Parathyroid adenoma (tissue), 2 donors: ENCODE measurements around the gene KRTAP2-1.

ENCODE experiments used
- H2AFZ ChIP-seq: fragments of 300-600 bp; sonication (generic); one replicate; pipeline ENCODE4 v1.7.0; 2017; ENCODE audit warnings: antibody characterized with exemption, mild to moderate bottlenecking
- H3K27ac ChIP-seq: fragments of 300-600 bp; sonication (generic); one replicate; pipeline ENCODE4 v1.7.0; 2017
- H3K27me3 ChIP-seq: fragments of 300-600 bp; sonication (generic); one replicate; pipeline ENCODE4 v1.7.0; 2017; ENCODE audit warnings: low read length; ENCODE audit not compliant: control insufficient read depth, insufficient read depth
- H3K36me3 ChIP-seq: fragments of 300-600 bp; sonication (generic); one replicate; pipeline ENCODE4 v1.7.0; 2017; ENCODE audit warnings: low read length; ENCODE audit not compliant: control insufficient read depth, insufficient read depth
- H3K4me1 ChIP-seq: fragments of 300-600 bp; sonication (generic); one replicate; pipeline ENCODE4 v1.7.0; 2017; ENCODE audit warnings: control low read depth
- H3K4me2 ChIP-seq: fragments of 300-600 bp; sonication (generic); one replicate; pipeline ENCODE4 v1.7.0; 2017; ENCODE audit warnings: low read length
- H3K4me3 ChIP-seq: fragments of 300-600 bp; sonication (generic); one replicate; pipeline ENCODE4 v1.7.0; 2017; ENCODE audit warnings: low read depth, low read length
- H3K79me2 ChIP-seq: fragments of 300-600 bp; sonication (generic); one replicate; pipeline ENCODE4 v1.7.0; 2017; ENCODE audit warnings: control low read depth
- H3K9ac ChIP-seq: fragments of 300-600 bp; sonication (generic); one replicate; pipeline ENCODE4 v1.7.0; 2017; ENCODE audit warnings: mild to moderate bottlenecking
- H3K9me3 ChIP-seq: fragments of 300-600 bp; sonication (generic); one replicate; pipeline ENCODE4 v1.7.0; 2017; ENCODE audit warnings: low read length; ENCODE audit not compliant: control insufficient read depth
- CTCF ChIP-seq: fragments of 300-600 bp; sonication (generic); IDR thresholded peaks from one replicate; pipeline ENCODE4 v1.7.0; 2017; ENCODE audit warnings: antibody characterized with exemption, mild to moderate bottlenecking
- donor health status: primary hyperparathyroidism.

KRTAP2-1 gene

GRCh38 chr17:41076788-41077187 lies 29.7 kb upstream of the KRTAP2-1 start:
- Histone ChIP-seq H3K27me3 (no peaks in the 10 kb centered on the region), H3K9ac (no peak overlapping the region), H3K4me2 (no peak overlapping the region), H2AFZ (no peak overlapping the region), H3K4me1 (no peaks in the 10 kb centered on the region), H3K79me2 (no peaks in the 10 kb centered on the region), H3K4me3 (no peak overlapping the region), H3K36me3 (no peaks in the 10 kb centered on the region), H3K27ac (no peak overlapping the region), H3K9me3 (no peaks in the 10 kb centered on the region)
- TF ChIP-seq CTCF = no peak

- H3K79me2 ChIP-seq = no peaks in the 10 kb centered on the region
- H3K27ac ChIP-seq = no peak overlapping the region
- no peaks in the 10 kb centered on the region for H3K27me3 ChIP-seq
- H2AFZ ChIP-seq = no peak overlapping the region
- no peaks in the 10 kb centered on the region for H3K36me3 ChIP-seq
- no peak overlapping the region for H3K9ac ChIP-seq
- no peak for TF ChIP-seq CTCF
- H3K4me2 ChIP-seq = no peak overlapping the region
- no peaks in the 10 kb centered on the region for H3K4me1 ChIP-seq
- H3K9me3 ChIP-seq = no peaks in the 10 kb centered on the region
- no peak overlapping the region for H3K4me3 ChIP-seq
These were observed 26.6 kb upstream of the KRTAP2-1 start for GRCh38 chr17:41073676-41074075.

- no peak overlapping the region for H3K27ac ChIP-seq
- no peak for TF ChIP-seq CTCF
These were observed 24.7 kb upstream of the KRTAP2-1 start for GRCh38 chr17:41071606-41072360.

GRCh38 chr17:41069031-41069430 lies 21.9 kb upstream of the KRTAP2-1 start:
- Histone ChIP-seq H2AFZ (no peak overlapping the region), H3K36me3 (no peaks in the 10 kb centered on the region), H3K4me1 (no peaks in the 10 kb centered on the region), H3K79me2 (no peaks in the 10 kb centered on the region), H3K27me3 (no peaks in the 10 kb centered on the region), H3K9me3 (no peaks in the 10 kb centered on the region), H3K27ac (no peak overlapping the region), H3K4me3 (no peak overlapping the region), H3K9ac (no peak overlapping the region), H3K4me2 (no peak overlapping the region)
- TF ChIP-seq CTCF = no peak

More at GRCh38 chr17:41071606-41072360, 24.7 kb upstream of the KRTAP2-1 start:
- Histone ChIP-seq H3K4me1 (no peaks in the 10 kb centered on the region), H3K4me3 (no peak overlapping the region), H3K79me2 (no peaks in the 10 kb centered on the region), H2AFZ (no peak overlapping the region), H3K36me3 (no peaks in the 10 kb centered on the region), H3K9me3 (no peaks in the 10 kb centered on the region), H3K9ac (no peak overlapping the region), H3K4me2 (no peak overlapping the region), H3K27me3 (no peaks in the 10 kb centered on the region)

- no peaks in the 10 kb centered on the region for H3K9me3 ChIP-seq
- H3K4me1 ChIP-seq = no peaks in the 10 kb centered on the region
- no peaks in the 10 kb centered on the region for H3K36me3 ChIP-seq
- no peaks in the 10 kb centered on the region for H3K27me3 ChIP-seq
- H3K4me2 ChIP-seq = no peak overlapping the region
- no peak overlapping the region for H3K4me3 ChIP-seq
- TF ChIP-seq CTCF = no peak
- H3K27ac ChIP-seq = no peak overlapping the region
- no peak overlapping the region for H2AFZ ChIP-seq
- H3K9ac ChIP-seq = no peak overlapping the region
- H3K79me2 ChIP-seq = no peaks in the 10 kb centered on the region
These were observed 20.2 kb upstream of the KRTAP2-1 start for GRCh38 chr17:41067281-41067680.
